Panc1 (cell line): ENCODE data around the gene RAB6A.

Source experiments
- CTCF ChIP-seq: fragments of 450-650 bp; IDR thresholded peaks from 2 replicates; pipeline ENCODE4 v1.5.1; 2017; ENCODE audit warnings: mild to moderate bottlenecking
- POLR2AphosphoS5 ChIP-seq: IDR thresholded peaks from 2 replicates; pipeline ENCODE4 v1.6.1; 2012; ENCODE audit warnings: mild to moderate bottlenecking, low read depth, low read length, moderate library complexity

- TF ChIP-seq CTCF: no peak
- no peak for TF ChIP-seq POLR2AphosphoS5
These were observed 66.9 kb downstream of the RAB6A start for GRCh38 chr11:73693899-73694525.
